ENCODE data around the gene UVSSA. TPM values are rescaled to one million over a fixed set of nuclear protein-coding genes. Genes with fewer than 3 reads are reported as not detected.
"Not testable (repeated sequence)": the region's sequence is repeated elsewhere in the genome, so short reads cannot be mapped to it uniquely, and the experiment has no call there.

The UVSSA gene
- total and polyA plus RNA-seq, 7 donors, result 1.8 to 18.7 (median 8.7) TPM

DNA sequence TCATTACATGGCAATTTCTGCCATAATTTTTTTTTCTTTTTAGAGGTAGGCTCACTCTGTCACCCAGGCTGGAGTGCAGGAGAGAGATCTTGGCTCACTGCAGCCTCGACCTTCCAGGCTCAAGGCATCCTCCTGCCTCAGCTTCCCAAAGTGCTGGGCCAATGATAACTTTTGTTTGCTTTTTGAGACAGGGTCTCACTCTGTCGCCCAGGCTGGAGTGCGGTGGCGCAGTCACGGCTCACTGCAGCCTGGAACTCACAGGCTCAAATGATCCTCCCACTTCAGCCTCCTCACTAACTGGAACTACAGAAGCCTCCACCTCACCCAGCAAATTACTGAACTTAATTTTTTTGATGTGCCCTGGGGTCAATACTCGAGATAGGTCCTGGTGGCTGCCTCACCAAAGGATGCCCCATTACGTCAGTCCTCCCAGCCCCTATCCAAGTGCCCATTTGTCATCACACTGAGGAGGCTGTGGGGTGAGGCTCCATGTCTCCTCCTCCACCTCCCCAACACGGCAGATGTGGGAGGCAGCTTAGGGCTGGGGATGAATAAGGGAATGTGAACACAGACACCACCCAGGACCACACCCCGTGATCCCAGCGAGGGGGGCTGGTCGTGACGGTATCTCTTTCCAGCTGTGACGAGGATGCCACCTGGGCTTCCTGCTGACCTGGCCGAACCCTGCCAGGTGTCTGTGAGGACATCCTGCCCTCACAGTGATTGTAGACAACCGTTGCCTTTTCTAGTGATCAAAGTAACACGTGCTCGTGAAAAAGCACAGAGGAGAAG, 71.7 kb downstream of the UVSSA start:
- H3K9me3 ChIP-seq, result no peaks in the 10 kb centered on the region
- H3K27me3 ChIP-seq, result peaks cover 12 to 90% (median 37%) of the 10 kb centered on the region in 3 donors
- TF ChIP-seq POLR2AphosphoS5 (IDR thresholded peaks at IDR 0.05), result no peak
- TF ChIP-seq EP300 (IDR thresholded peaks at IDR 0.05), result no peak
- TF ChIP-seq, protein P1, sequence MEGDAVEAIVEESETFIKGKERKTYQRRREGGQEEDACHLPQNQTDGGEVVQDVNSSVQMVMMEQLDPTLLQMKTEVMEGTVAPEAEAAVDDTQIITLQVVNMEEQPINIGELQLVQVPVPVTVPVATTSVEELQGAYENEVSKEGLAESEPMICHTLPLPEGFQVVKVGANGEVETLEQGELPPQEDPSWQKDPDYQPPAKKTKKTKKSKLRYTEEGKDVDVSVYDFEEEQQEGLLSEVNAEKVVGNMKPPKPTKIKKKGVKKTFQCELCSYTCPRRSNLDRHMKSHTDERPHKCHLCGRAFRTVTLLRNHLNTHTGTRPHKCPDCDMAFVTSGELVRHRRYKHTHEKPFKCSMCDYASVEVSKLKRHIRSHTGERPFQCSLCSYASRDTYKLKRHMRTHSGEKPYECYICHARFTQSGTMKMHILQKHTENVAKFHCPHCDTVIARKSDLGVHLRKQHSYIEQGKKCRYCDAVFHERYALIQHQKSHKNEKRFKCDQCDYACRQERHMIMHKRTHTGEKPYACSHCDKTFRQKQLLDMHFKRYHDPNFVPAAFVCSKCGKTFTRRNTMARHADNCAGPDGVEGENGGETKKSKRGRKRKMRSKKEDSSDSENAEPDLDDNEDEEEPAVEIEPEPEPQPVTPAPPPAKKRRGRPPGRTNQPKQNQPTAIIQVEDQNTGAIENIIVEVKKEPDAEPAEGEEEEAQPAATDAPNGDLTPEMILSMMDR (IDR thresholded peaks at IDR 0.05), result no peak
- no peak for TF ChIP-seq POLR2A (IDR thresholded peaks at IDR 0.05)
- no peaks in the 10 kb centered on the region for H3K36me3 ChIP-seq
- H3K27ac ChIP-seq, result no peak overlapping the region
- 58 to 68% methylated on average over 17 of the region's 17 CpGs for WGBS, 2 donors
- no peak overlapping the region for H3K4me3 ChIP-seq
- H3K4me1 ChIP-seq, result peaks cover 0 to 6% (median 3%) of the 10 kb centered on the region in 4 donors
- intact Hi-C loops (cut with DNase I), result no loop called here
- DNase-seq, result peak; percentile 27

DNA sequence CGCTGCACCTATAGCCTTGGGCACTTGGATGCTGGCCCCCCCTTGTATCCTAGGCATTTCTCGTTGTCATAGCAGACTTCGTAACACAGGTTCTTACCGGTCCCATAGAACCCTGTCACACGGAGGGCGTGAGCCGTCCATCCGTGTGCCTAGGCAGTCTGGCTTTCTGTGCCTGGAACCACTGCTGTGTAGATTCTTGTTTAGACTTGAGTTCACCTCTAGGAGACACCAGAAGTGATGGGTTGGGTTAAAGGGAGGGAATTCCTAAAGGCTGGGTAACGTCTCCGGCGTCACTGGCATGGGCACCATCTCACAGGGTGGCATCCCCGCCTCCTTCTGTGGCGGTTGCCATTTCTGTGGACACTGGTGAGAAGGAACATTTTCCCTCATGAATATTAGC, 72.7 kb downstream of the UVSSA start:
- Histone ChIP-seq H3K27ac (no peak overlapping the region), H3K27me3 (peaks cover 11 to 84% (median 31%) of the 10 kb centered on the region in 3 donors), H3K36me3 (no peaks in the 10 kb centered on the region), H3K9me3 (no peaks in the 10 kb centered on the region), H3K4me3 (no peak overlapping the region), H3K4me1 (peaks cover 0 to 5% (median 0%) of the 10 kb centered on the region in 4 donors)
- DNase-seq, result peak; percentile 4
- TF ChIP-seq, protein P1 (IDR thresholded peaks at IDR 0.05), result no peak
- TF ChIP-seq POLR2AphosphoS5 (IDR thresholded peaks at IDR 0.05) (no peak), POLR2A (IDR thresholded peaks at IDR 0.05) (no peak), EP300 (IDR thresholded peaks at IDR 0.05) (no peak)
- intact Hi-C loops (cut with DNase I), result no loop called here
- 88 to 91% methylated on average over 13 of the region's 13 CpGs for WGBS, 2 donors

- TF ChIP-seq POLR2A (IDR thresholded peaks at IDR 0.05) (no peak), EP300 (IDR thresholded peaks at IDR 0.05) (no peak), POLR2AphosphoS5 (IDR thresholded peaks at IDR 0.05) (no peak)
- TF ChIP-seq, protein P1 (IDR thresholded peaks at IDR 0.05), result no peak
- no peaks in the 10 kb centered on the region for H3K36me3 ChIP-seq
- no peak overlapping the region for H3K27ac ChIP-seq
- no peak for DNase-seq
- intact Hi-C loops (cut with DNase I), result no loop called here
- peaks cover 0 to 83% (median 11%) of the 10 kb centered on the region in 3 donors for H3K27me3 ChIP-seq
- WGBS, 2 donors, result 49 to 53% methylated on average over 2 of the region's 2 CpGs
- H3K4me3 ChIP-seq, result no peak overlapping the region
- H3K9me3 ChIP-seq, result no peaks in the 10 kb centered on the region
- no peaks in the 10 kb centered on the region for H3K4me1 ChIP-seq
These were observed 74.6 kb downstream of the UVSSA start for GRCh38 chr4:1421657-1422056.

- no peaks in the 10 kb centered on the region for H3K36me3 ChIP-seq
- intact Hi-C loops (cut with DNase I), result no loop called here
- H3K4me3 ChIP-seq, result no peak overlapping the region
- no peaks in the 10 kb centered on the region for H3K9me3 ChIP-seq
- no peak overlapping the region for H3K27ac ChIP-seq
- H3K27me3 ChIP-seq, result peaks cover 0 to 38% (median 0%) of the 10 kb centered on the region in 3 donors
- TF ChIP-seq POLR2AphosphoS5 (IDR thresholded peaks at IDR 0.05) (no peak), EP300 (IDR thresholded peaks at IDR 0.05) (no peak), POLR2A (IDR thresholded peaks at IDR 0.05) (no peak)
- TF ChIP-seq, protein P1 (IDR thresholded peaks at IDR 0.05), result no peak
- DNase-seq, result no peak
- H3K4me1 ChIP-seq, result no peaks in the 10 kb centered on the region
- WGBS, 2 donors, result 58 to 82% methylated on average over 5 of the region's 5 CpGs
These were observed 80.0 kb downstream of the UVSSA start for GRCh38 chr4:1427010-1427409.

- WGBS, 2 donors, result 85 to 90% methylated on average over 4 of the region's 4 CpGs
- DNase-seq, result peak; percentile 6
- intact Hi-C loops (cut with DNase I), result not testable (repeated sequence)
These were observed 96.7 kb downstream of the UVSSA start for GRCh38 chr4:1443688-1444172.

More at GRCh38 chr4:1443688-1444172, 96.7 kb downstream of the UVSSA start:
- not testable (repeated sequence) for H3K27ac ChIP-seq, H3K4me3 ChIP-seq, H3K4me1 ChIP-seq, H3K36me3 ChIP-seq, H3K9me3 ChIP-seq
- H3K27me3 ChIP-seq, result peaks cover 0 to 46% (median 18%) of the 10 kb centered on the region in 3 donors

Measured in sigmoid colon (tissue), 7 donors.